Measurements from ENCODE around the gene SIAH2.
"Not testable (repeated sequence)": the region's sequence is repeated elsewhere in the genome, so short reads cannot be mapped to it uniquely, and the experiment has no call there.

SIAH2 gene

GRCh38 chr3:150763122-150763840 lies at the start of gene SIAH2:
TSS of gene SIAH2 (minus strand) at chr3:150763169. CDS start at chr3:150762849, 320 bp downstream.
- Histone ChIP-seq H3K36me3 (replicated peaks) (peaks cover 19% of the 10 kb centered on the region), H3K9me3 (no peaks in the 10 kb centered on the region), H3K4me1 (peaks cover 20% of the 10 kb centered on the region), H3K4me3 (peak within 1 kb of the TSS; percentile 62), H3K27me3 (ENCODE audit: low read depth) (no peaks in the 10 kb centered on the region)
- in situ Hi-C loops (cut with MboI; ENCODE audit: low sequenced_read_pairs), result loop anchor here (10.0 kb wide), 1 partner anchor 158 kb away; the partner anchor contains the start of gene SELENOT
- DNase-seq (ENCODE audit: low spot score in 2 of 2), result peak; percentile 78 to 88

- no peak for DNase-seq (ENCODE audit: low spot score in 2 of 2)
- Histone ChIP-seq H3K36me3 (replicated peaks) (no peaks in the 10 kb centered on the region), H3K4me3 (no peak overlapping the region), H3K27me3 (ENCODE audit: low read depth) (no peaks in the 10 kb centered on the region), H3K4me1 (peaks cover 2% of the 10 kb centered on the region), H3K9me3 (0 out of 2 replicates have a peak, but pooled peaks cover 2% of the 10 kb centered on the region)
- in situ Hi-C loops (cut with MboI; ENCODE audit: low sequenced_read_pairs), result no loop called here
Observed at GRCh38 chr3:150811984-150812383, 49.0 kb upstream of the SIAH2 start.

- in situ Hi-C loops (cut with MboI; ENCODE audit: low sequenced_read_pairs), result no loop called here
- H3K9me3 ChIP-seq, result no peaks in the 10 kb centered on the region
- no peaks in the 10 kb centered on the region for H3K36me3 ChIP-seq (replicated peaks)
- no peaks in the 10 kb centered on the region for H3K27me3 ChIP-seq (ENCODE audit: low read depth)
- H3K4me3 ChIP-seq, result no peak overlapping the region
- peaks cover 12% of the 10 kb centered on the region for H3K4me1 ChIP-seq
- DNase-seq (ENCODE audit: low spot score in 2 of 2), result no peak
Observed at GRCh38 chr3:150810641-150811040, 47.7 kb upstream of the SIAH2 start.

GRCh38 chr3:150806185-150806835 lies 43.3 kb upstream of the SIAH2 start:
- peak; percentile 52 to 98 for DNase-seq (ENCODE audit: low spot score in 2 of 2)
- in situ Hi-C loops (cut with MboI; ENCODE audit: low sequenced_read_pairs), result no loop called here
- Histone ChIP-seq H3K9me3 (no peaks in the 10 kb centered on the region), H3K36me3 (replicated peaks) (no peaks in the 10 kb centered on the region), H3K27me3 (ENCODE audit: low read depth) (no peaks in the 10 kb centered on the region), H3K4me1 (peaks cover 24% of the 10 kb centered on the region), H3K4me3 (no peak overlapping the region)

- no peaks in the 10 kb centered on the region for H3K36me3 ChIP-seq (replicated peaks)
- no peaks in the 10 kb centered on the region for H3K9me3 ChIP-seq
- H3K27me3 ChIP-seq (ENCODE audit: low read depth), result no peaks in the 10 kb centered on the region
- H3K4me3 ChIP-seq, result no peak overlapping the region
- peaks cover 24% of the 10 kb centered on the region for H3K4me1 ChIP-seq
- in situ Hi-C loops (cut with MboI; ENCODE audit: low sequenced_read_pairs), result no loop called here
- peak in 1 of 2 experiments; percentile 19 for DNase-seq (ENCODE audit: low spot score in 2 of 2)
Observed at GRCh38 chr3:150805354-150805753, 42.4 kb upstream of the SIAH2 start.

GRCh38 chr3:150803440-150803985 lies 40.5 kb upstream of the SIAH2 start:
- DNase-seq (ENCODE audit: low spot score in 2 of 2), result no peak
- in situ Hi-C loops (cut with MboI; ENCODE audit: low sequenced_read_pairs), result no loop called here
- Histone ChIP-seq H3K9me3 (no peaks in the 10 kb centered on the region), H3K36me3 (replicated peaks) (no peaks in the 10 kb centered on the region), H3K4me1 (peaks cover 24% of the 10 kb centered on the region), H3K27me3 (ENCODE audit: low read depth) (no peaks in the 10 kb centered on the region), H3K4me3 (no peak overlapping the region)

- Histone ChIP-seq H3K4me1 (peaks cover 16% of the 10 kb centered on the region), H3K4me3 (no peak overlapping the region), H3K9me3 (no peaks in the 10 kb centered on the region), H3K36me3 (replicated peaks) (no peaks in the 10 kb centered on the region), H3K27me3 (ENCODE audit: low read depth) (no peaks in the 10 kb centered on the region)
- DNase-seq (ENCODE audit: low spot score in 2 of 2), result no peak
- in situ Hi-C loops (cut with MboI; ENCODE audit: low sequenced_read_pairs), result no loop called here
Observed at GRCh38 chr3:150800722-150801121, 37.8 kb upstream of the SIAH2 start.

GRCh38 chr3:150798122-150798618 lies 35.2 kb upstream of the SIAH2 start:
- Histone ChIP-seq H3K4me1 (peaks cover 10% of the 10 kb centered on the region; the same call in 1 of the 2 replicates), H3K36me3 (replicated peaks) (no peaks in the 10 kb centered on the region), H3K27me3 (ENCODE audit: low read depth) (no peaks in the 10 kb centered on the region), H3K4me3 (no peak overlapping the region), H3K9me3 (no peaks in the 10 kb centered on the region)
- no peak for DNase-seq (ENCODE audit: low spot score in 2 of 2)
- in situ Hi-C loops (cut with MboI; ENCODE audit: low sequenced_read_pairs), result no loop called here

- Histone ChIP-seq H3K27me3 (ENCODE audit: low read depth) (no peaks in the 10 kb centered on the region), H3K9me3 (no peaks in the 10 kb centered on the region), H3K4me1 (peaks cover 10% of the 10 kb centered on the region; the same call in 1 of the 2 replicates), H3K36me3 (replicated peaks) (no peaks in the 10 kb centered on the region), H3K4me3 (no peak overlapping the region)
- DNase-seq (ENCODE audit: low spot score in 2 of 2), result no peak
- in situ Hi-C loops (cut with MboI; ENCODE audit: low sequenced_read_pairs), result no loop called here
Observed at GRCh38 chr3:150797155-150797554, 34.2 kb upstream of the SIAH2 start.

- H3K4me3 ChIP-seq; H3K27me3 ChIP-seq (ENCODE audit: low read depth); H3K4me1 ChIP-seq; H3K9me3 ChIP-seq; DNase-seq (ENCODE audit: low spot score in 2 of 2); in situ Hi-C loops (cut with MboI; ENCODE audit: low sequenced_read_pairs); H3K36me3 ChIP-seq (replicated peaks): not testable (repeated sequence)
Observed at GRCh38 chr3:150796527-150796926, 33.6 kb upstream of the SIAH2 start.

GRCh38 chr3:150793641-150794040 lies 30.7 kb upstream of the SIAH2 start:
- H3K36me3 ChIP-seq (replicated peaks), result no peaks in the 10 kb centered on the region
- in situ Hi-C loops (cut with MboI; ENCODE audit: low sequenced_read_pairs), result no loop called here
- no peak for DNase-seq (ENCODE audit: low spot score in 2 of 2)

GRCh38 chr3:150790629-150791028 lies 27.7 kb upstream of the SIAH2 start:
- no peaks in the 10 kb centered on the region for H3K9me3 ChIP-seq
- H3K4me1 ChIP-seq, result peaks cover 11% of the 10 kb centered on the region
- H3K36me3 ChIP-seq (replicated peaks), result no peaks in the 10 kb centered on the region
- H3K4me3 ChIP-seq, result no peak overlapping the region
- peaks cover 10% of the 10 kb centered on the region for H3K27me3 ChIP-seq (ENCODE audit: low read depth)
- in situ Hi-C loops (cut with MboI; ENCODE audit: low sequenced_read_pairs), result no loop called here
- DNase-seq (ENCODE audit: low spot score in 2 of 2), result no peak

More at GRCh38 chr3:150793641-150794040, 30.7 kb upstream of the SIAH2 start:
- H3K4me1 ChIP-seq, result peaks cover 15% of the 10 kb centered on the region
- no peaks in the 10 kb centered on the region for H3K27me3 ChIP-seq (ENCODE audit: low read depth)
- H3K9me3 ChIP-seq, result no peaks in the 10 kb centered on the region
- no peak overlapping the region for H3K4me3 ChIP-seq

- in situ Hi-C loops (cut with MboI; ENCODE audit: low sequenced_read_pairs), result loop anchor here (10.0 kb wide), 1 partner anchor 365 kb away; no protein-coding TSS in a partner anchor
- Histone ChIP-seq H3K4me3 (no peak overlapping the region), H3K27me3 (ENCODE audit: low read depth) (peaks cover 10% of the 10 kb centered on the region), H3K36me3 (replicated peaks) (no peaks in the 10 kb centered on the region), H3K9me3 (no peaks in the 10 kb centered on the region), H3K4me1 (peaks cover 5% of the 10 kb centered on the region)
- no peak for DNase-seq (ENCODE audit: low spot score in 2 of 2)
Observed at GRCh38 chr3:150789451-150789850, 26.5 kb upstream of the SIAH2 start.
